K562 (cell line): ENCODE measurements around the gene AGO4. TPM values are rescaled to one million over a fixed set of nuclear protein-coding genes. Genes with fewer than 3 reads are reported as not detected.

Experiments used
- ATF7 ChIP-seq: fragments of 450-650 bp; IDR thresholded peaks from 2 replicates; pipeline ENCODE4 v1.7.1; 2014; ENCODE audit warnings: mild to moderate bottlenecking, moderate library complexity
- CHD2 ChIP-seq: IDR thresholded peaks from 2 replicates; pipeline ENCODE4 v1.6.1; 2011; ENCODE audit warnings: low read depth, low read length
- CXXC5 ChIP-seq: fragments of 250-450 bp; sonication (Bioruptor Pico); IDR thresholded peaks from 2 replicates; pipeline ENCODE4 v1.8.0; 2022; ENCODE audit warnings: inconsistent platforms, mild to moderate bottlenecking, moderate library complexity
- EGR1 ChIP-seq: fragments of 450-650 bp; conservative IDR thresholded peaks from 2 replicates; pipeline ENCODE4 v1.6.1; 2017; ENCODE audit warnings: mild to moderate bottlenecking
- HDGF ChIP-seq: fragments of 450-650 bp; IDR thresholded peaks from 2 replicates; pipeline ENCODE4 v1.6.1; 2016
- MED1 ChIP-seq: sonication (generic); formaldehyde crosslinking; IDR thresholded peaks from 2 replicates; pipeline ENCODE4 v1.8.1; 2023; ENCODE audit warnings: missing genetic modification reagents, borderline replicate concordance
- NR2F6 ChIP-seq: fragments of 450-650 bp; formaldehyde crosslinking; IDR thresholded peaks from 2 replicates; pipeline ENCODE4 v1.4.0; 2020; ENCODE audit warnings: mild to moderate bottlenecking
- RAD51 ChIP-seq: fragments of 450-650 bp; IDR thresholded peaks from 2 replicates; pipeline ENCODE4 v1.7.1; 2016; ENCODE audit warnings: low read depth, mild to moderate bottlenecking, borderline replicate concordance
- RBM17 ChIP-seq: fragments of 200-400 bp; formaldehyde crosslinking; IDR thresholded peaks from 2 replicates; pipeline ENCODE4 v1.6.1; 2017; ENCODE audit warnings: low read depth, mild to moderate bottlenecking, low read length, borderline replicate concordance
- RFX5 ChIP-seq: IDR thresholded peaks from 2 replicates; pipeline ENCODE4 v1.6.1; 2011; ENCODE audit warnings: low read depth, mild to moderate bottlenecking, improper control_type of control experiment, low read length
- TBP ChIP-seq: optimal IDR thresholded peaks from 2 replicates; pipeline ENCODE3; 2011; ENCODE audit warnings: low read depth, low read length, improper control_type of control experiment
- TRIM24 ChIP-seq, 2 experiments: fragments of 450-650 bp; IDR thresholded peaks; 2 replicates each; pipeline ENCODE4 v1.6.1; 2016
- ZNF175 ChIP-seq: fragments of 200-800 bp; sonication (Bioruptor generic); IDR thresholded peaks from 2 replicates; pipeline ENCODE4 v1.6.1; 2016; ENCODE audit warnings: low read depth, mild to moderate bottlenecking, missing genetic modification characterization, missing compliant biosample characterization
- ZNF263 ChIP-seq: sonication (generic); formaldehyde crosslinking; IDR thresholded peaks from 2 replicates; pipeline ENCODE4 v1.8.0; 2022; ENCODE audit warnings: mild to moderate bottlenecking, missing genetic modification reagents, borderline replicate concordance
- ZNF311 ChIP-seq: fragments of 250-450 bp; sonication (Bioruptor Pico); IDR thresholded peaks from 2 replicates; pipeline ENCODE4 v1.4.0; 2020; ENCODE audit warnings: mild to moderate bottlenecking, moderate library complexity
- ZNF354B ChIP-seq: fragments of 250-450 bp; sonication (Bioruptor Pico); IDR thresholded peaks from 2 replicates; pipeline ENCODE4 v1.4.0; 2020
- ZNF41 ChIP-seq: fragments of 250-450 bp; sonication (Bioruptor Pico); conservative IDR thresholded peaks from 2 replicates; pipeline ENCODE4 v1.4.0; 2020; ENCODE audit warnings: mild to moderate bottlenecking
- ZNF696 ChIP-seq: fragments of 250-450 bp; sonication (Bioruptor Pico); conservative IDR thresholded peaks from 2 replicates; pipeline ENCODE4 v1.4.0; 2020; ENCODE audit warnings: mild to moderate bottlenecking, moderate library complexity
- polyA plus RNA-seq, 8 experiments: library from polyadenylated mRNA; depleted of rRNA in 4 of 8; stranded (reverse) in 5 of 8; unstranded in 3 of 8; fragments of >200 nt; fragmentation: Nextera tagmentation in 2 of 8; fragmentation: Illumina TruSeq in 1 of 8; extraction: Ambion mirVana in 2 of 8; extraction: Trizol in 1 of 8; gene quantifications; 2 replicates each; pipeline versions ENCODE4 v1.2.1 to v1.2.3, GENCODE V29; 2011 to 2014; ENCODE audit warnings: inconsistent platforms in 1 of 8, missing spikeins in 1 of 8
- total RNA-seq, 7 experiments: library from RNA; depleted of rRNA in 6 of 7; stranded (reverse); fragments of >200 nt in 6 of 7; fragmentation: Illumina TruSeq in 2 of 7; extraction: Trizol in 2 of 7; gene quantifications; 2 replicates each; pipeline versions ENCODE4 v1.2.1 to v1.2.3, GENCODE V29; 2011 to 2021; ENCODE audit warnings: low replicate concordance in 1 of 7
- TF ChIP-seq, protein P1 (sequence below): fragments of 250-450 bp; sonication (Bioruptor Pico); IDR thresholded peaks from 2 replicates; pipeline ENCODE4 v1.8.0; 2021; ENCODE audit warnings: moderate library complexity, mild to moderate bottlenecking, inconsistent platforms
- TF ChIP-seq, protein P2 (sequence below): conservative IDR thresholded peaks from 2 replicates; pipeline ENCODE4 v1.6.1; 2011; ENCODE audit warnings: low read depth, mild to moderate bottlenecking, low read length; ENCODE audit not compliant: control insufficient read depth
- TF ChIP-seq, protein P3 (sequence below): fragments of 450-650 bp; IDR thresholded peaks from 2 replicates; pipeline ENCODE4 v1.6.1; 2016; ENCODE audit warnings: missing biosample characterization, missing genetic modification characterization
- TF ChIP-seq, protein P4 (sequence below), 2 experiments: IDR thresholded peaks; 2 replicates each; pipeline ENCODE4 v1.6.1; 2011; ENCODE audit warnings: borderline replicate concordance in 1 of 2, control low read depth in 1 of 2, low read depth in 1 of 2, low read length in 1 of 2, mild to moderate bottlenecking in 1 of 2, mixed read lengths in 1 of 2, moderate library complexity in 1 of 2; ENCODE audit not compliant: insufficient read depth in 1 of 2, insufficient read length in 1 of 2, poor library complexity in 1 of 2, severe bottlenecking in 1 of 2; ENCODE audit errors: extremely low read depth in 1 of 2
- TF ChIP-seq, protein P5 (sequence below): fragments of 250-450 bp; sonication (Bioruptor Pico); IDR thresholded peaks from 2 replicates; pipeline ENCODE4 v1.9.0; 2021; ENCODE audit warnings: mild to moderate bottlenecking, inconsistent platforms

AGO4 gene
- total and polyA plus RNA-seq, 9 of the 15 experiments (the other 6 are each of a cell fraction or from before 2014, with no cell fraction given) = 1.3 to 10.5 (median 6.5) TPM

DNA sequence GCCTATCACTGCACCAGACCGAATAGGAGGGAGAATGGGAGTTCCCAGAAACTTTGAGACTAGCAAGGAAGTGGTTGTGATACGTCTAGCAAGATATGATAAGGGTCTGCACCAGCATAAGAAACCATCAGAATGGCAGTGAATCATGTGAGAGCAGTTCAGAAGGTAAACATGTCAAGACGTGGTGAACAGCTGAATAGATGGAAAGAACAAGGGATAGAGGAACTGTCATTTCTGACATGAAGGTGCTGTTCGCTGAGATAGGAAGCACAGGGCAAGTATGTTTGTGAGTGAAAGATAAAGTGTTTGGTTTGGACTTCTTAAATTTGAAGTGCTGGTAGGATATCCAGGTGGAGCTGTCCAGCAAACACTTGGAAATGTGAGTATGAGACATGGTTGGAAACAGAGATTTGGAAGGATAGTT, 74.0 kb downstream of the AGO4 start (continued):
- TF ChIP-seq, protein P1, sequence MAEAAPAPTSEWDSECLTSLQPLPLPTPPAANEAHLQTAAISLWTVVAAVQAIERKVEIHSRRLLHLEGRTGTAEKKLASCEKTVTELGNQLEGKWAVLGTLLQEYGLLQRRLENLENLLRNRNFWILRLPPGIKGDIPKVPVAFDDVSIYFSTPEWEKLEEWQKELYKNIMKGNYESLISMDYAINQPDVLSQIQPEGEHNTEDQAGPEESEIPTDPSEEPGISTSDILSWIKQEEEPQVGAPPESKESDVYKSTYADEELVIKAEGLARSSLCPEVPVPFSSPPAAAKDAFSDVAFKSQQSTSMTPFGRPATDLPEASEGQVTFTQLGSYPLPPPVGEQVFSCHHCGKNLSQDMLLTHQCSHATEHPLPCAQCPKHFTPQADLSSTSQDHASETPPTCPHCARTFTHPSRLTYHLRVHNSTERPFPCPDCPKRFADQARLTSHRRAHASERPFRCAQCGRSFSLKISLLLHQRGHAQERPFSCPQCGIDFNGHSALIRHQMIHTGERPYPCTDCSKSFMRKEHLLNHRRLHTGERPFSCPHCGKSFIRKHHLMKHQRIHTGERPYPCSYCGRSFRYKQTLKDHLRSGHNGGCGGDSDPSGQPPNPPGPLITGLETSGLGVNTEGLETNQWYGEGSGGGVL (CRISPR knock-in tag) = no peak
- TF ChIP-seq ZNF696 = no peak
- TF ChIP-seq MED1 (CRISPR knock-in tag) = no peak
- no peak for TF ChIP-seq ZNF311 (CRISPR knock-in tag)
- TF ChIP-seq RFX5 = no peak
- no peak; the same call in 1 of the 2 replicates for TF ChIP-seq ZNF263
- TF ChIP-seq, protein P2, sequence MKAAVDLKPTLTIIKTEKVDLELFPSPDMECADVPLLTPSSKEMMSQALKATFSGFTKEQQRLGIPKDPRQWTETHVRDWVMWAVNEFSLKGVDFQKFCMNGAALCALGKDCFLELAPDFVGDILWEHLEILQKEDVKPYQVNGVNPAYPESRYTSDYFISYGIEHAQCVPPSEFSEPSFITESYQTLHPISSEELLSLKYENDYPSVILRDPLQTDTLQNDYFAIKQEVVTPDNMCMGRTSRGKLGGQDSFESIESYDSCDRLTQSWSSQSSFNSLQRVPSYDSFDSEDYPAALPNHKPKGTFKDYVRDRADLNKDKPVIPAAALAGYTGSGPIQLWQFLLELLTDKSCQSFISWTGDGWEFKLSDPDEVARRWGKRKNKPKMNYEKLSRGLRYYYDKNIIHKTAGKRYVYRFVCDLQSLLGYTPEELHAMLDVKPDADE = no peak
- TF ChIP-seq ZNF41 (CRISPR knock-in tag) = no peak
- no peak for TF ChIP-seq CHD2
- peak; percentile 27; the same call in 1 of the 2 replicates for TF ChIP-seq RAD51
- peak; percentile 50 for TF ChIP-seq TBP
- TF ChIP-seq CXXC5 (CRISPR knock-in tag) = peak; percentile 85
- TF ChIP-seq RBM17 = no peak
- TF ChIP-seq EGR1 = no peak
- TF ChIP-seq ATF7 = peak; percentile 81
- TF ChIP-seq ZNF175 (CRISPR knock-in tag) = no peak
- TF ChIP-seq NR2F6 (CRISPR knock-in tag) = no peak
- peak; percentile 54; the same call in 1 of the 2 replicates for TF ChIP-seq HDGF
- no peak for TF ChIP-seq ZNF354B
- TF ChIP-seq, protein P3, sequence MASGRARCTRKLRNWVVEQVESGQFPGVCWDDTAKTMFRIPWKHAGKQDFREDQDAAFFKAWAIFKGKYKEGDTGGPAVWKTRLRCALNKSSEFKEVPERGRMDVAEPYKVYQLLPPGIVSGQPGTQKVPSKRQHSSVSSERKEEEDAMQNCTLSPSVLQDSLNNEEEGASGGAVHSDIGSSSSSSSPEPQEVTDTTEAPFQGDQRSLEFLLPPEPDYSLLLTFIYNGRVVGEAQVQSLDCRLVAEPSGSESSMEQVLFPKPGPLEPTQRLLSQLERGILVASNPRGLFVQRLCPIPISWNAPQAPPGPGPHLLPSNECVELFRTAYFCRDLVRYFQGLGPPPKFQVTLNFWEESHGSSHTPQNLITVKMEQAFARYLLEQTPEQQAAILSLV (tag) = no peak
- TF ChIP-seq, protein P4, sequence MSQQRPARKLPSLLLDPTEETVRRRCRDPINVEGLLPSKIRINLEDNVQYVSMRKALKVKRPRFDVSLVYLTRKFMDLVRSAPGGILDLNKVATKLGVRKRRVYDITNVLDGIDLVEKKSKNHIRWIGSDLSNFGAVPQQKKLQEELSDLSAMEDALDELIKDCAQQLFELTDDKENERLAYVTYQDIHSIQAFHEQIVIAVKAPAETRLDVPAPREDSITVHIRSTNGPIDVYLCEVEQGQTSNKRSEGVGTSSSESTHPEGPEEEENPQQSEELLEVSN (IDR thresholded peaks at IDR 0.05; ENCODE audit: borderline replicate concordance in 1 of 2, extremely low read depth in 1 of 2, insufficient read depth in 1 of 2, insufficient read length in 1 of 2, low read depth in 1 of 2, low read length in 1 of 2, poor library complexity in 1 of 2, severe bottlenecking in 1 of 2) = no peak
- TF ChIP-seq, protein P5, sequence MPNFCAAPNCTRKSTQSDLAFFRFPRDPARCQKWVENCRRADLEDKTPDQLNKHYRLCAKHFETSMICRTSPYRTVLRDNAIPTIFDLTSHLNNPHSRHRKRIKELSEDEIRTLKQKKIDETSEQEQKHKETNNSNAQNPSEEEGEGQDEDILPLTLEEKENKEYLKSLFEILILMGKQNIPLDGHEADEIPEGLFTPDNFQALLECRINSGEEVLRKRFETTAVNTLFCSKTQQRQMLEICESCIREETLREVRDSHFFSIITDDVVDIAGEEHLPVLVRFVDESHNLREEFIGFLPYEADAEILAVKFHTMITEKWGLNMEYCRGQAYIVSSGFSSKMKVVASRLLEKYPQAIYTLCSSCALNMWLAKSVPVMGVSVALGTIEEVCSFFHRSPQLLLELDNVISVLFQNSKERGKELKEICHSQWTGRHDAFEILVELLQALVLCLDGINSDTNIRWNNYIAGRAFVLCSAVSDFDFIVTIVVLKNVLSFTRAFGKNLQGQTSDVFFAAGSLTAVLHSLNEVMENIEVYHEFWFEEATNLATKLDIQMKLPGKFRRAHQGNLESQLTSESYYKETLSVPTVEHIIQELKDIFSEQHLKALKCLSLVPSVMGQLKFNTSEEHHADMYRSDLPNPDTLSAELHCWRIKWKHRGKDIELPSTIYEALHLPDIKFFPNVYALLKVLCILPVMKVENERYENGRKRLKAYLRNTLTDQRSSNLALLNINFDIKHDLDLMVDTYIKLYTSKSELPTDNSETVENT (CRISPR knock-in tag) = no peak
- peak in 1 of 2 experiments; percentile 73; a peak in 1 of 4 replicates for TF ChIP-seq TRIM24 (IDR thresholded peaks at IDR 0.05)
